ENCODE data around the gene MDP1.

MDP1 gene

GRCh38 chr14:24232645-24233537 is 17.0 kb upstream of the MDP1 start, which contains the start of gene GMPR2:
Gene GMPR2 (plus strand): TSS chr14:24232929. CDS start chr14:24233254, 325 bp downstream.
- Histone ChIP-seq H3K4me1 (ENCODE audit: low read depth, poor library complexity, severe bottlenecking) (peaks cover 14% of the 10 kb centered on the region), H2AFZ (ENCODE audit: low read depth) (peak within 1 kb of the TSS; percentile 95), H3K4me3 (IDR thresholded peaks at IDR 0.05; ENCODE audit: insufficient read depth, low read depth, low read length) (no peak within 1 kb of the TSS), H3K27ac (peak within 1 kb of the TSS; percentile 57), H3K4me2 (peak within 1 kb of the TSS; percentile 76), H3K9ac (peak within 1 kb of the TSS; percentile 46; the same call in 1 of the 2 replicates), H4K20me1 (ENCODE audit: insufficient read depth) (no peaks in the 10 kb centered on the region), H3K27me3 (ENCODE audit: insufficient read depth, low read depth) (no peaks in the 10 kb centered on the region), H3K36me3 (ENCODE audit: insufficient read depth) (no peaks in the 10 kb centered on the region), H3K79me2 (ENCODE audit: insufficient read depth, low read depth) (peaks cover 8% of the 10 kb centered on the region; the same call in 1 of the 2 replicates)
- TF ChIP-seq, protein P1, sequence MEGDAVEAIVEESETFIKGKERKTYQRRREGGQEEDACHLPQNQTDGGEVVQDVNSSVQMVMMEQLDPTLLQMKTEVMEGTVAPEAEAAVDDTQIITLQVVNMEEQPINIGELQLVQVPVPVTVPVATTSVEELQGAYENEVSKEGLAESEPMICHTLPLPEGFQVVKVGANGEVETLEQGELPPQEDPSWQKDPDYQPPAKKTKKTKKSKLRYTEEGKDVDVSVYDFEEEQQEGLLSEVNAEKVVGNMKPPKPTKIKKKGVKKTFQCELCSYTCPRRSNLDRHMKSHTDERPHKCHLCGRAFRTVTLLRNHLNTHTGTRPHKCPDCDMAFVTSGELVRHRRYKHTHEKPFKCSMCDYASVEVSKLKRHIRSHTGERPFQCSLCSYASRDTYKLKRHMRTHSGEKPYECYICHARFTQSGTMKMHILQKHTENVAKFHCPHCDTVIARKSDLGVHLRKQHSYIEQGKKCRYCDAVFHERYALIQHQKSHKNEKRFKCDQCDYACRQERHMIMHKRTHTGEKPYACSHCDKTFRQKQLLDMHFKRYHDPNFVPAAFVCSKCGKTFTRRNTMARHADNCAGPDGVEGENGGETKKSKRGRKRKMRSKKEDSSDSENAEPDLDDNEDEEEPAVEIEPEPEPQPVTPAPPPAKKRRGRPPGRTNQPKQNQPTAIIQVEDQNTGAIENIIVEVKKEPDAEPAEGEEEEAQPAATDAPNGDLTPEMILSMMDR (conservative IDR thresholded peaks at IDR 0.05; ENCODE audit: low read depth, low read length), result no peak

DNA sequence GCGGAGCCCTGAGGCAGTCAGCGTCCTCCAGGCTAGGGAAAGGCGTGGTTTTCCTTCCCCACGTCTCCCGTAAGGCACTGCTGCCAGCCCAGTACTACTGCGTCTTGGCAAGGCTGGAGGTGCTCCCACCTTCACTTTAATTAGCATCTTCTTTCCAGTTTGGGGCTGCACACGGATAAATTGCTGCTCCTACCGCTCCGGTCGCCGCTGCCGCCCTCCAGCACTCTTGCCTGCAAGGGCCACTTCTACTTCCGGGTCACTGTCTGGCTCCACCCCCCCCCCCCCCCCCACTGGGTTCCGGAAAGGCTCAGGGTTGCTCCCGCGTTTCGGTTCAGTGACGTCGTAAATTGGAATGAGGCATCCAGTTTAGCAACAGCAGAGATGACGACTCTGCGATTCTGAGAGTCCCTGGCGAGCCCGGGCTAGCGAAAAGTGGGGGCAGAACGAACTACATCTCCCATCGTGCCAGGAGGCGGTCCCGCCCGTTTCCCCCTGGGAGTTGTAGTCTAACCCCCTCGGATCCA is 16.3 kb upstream of the MDP1 start, which contains the start of gene NEDD8:
Gene NEDD8 (minus strand): TSS at position 247 of the 524 bp plus-strand sequence. CDS start 100 bp downstream, at position 147.
- H3K9ac ChIP-seq, result peak within 1 kb of the TSS; percentile 46; the same call in 1 of the 2 replicates
- TF ChIP-seq, protein P1 (conservative IDR thresholded peaks at IDR 0.05; ENCODE audit: low read depth, low read length), result no peak
- peak within 1 kb of the TSS; percentile 95 for H2AFZ ChIP-seq (ENCODE audit: low read depth)
- H3K4me3 ChIP-seq (IDR thresholded peaks at IDR 0.05; ENCODE audit: insufficient read depth, low read depth, low read length), result no peak within 1 kb of the TSS
- no peaks in the 10 kb centered on the region for H3K36me3 ChIP-seq (ENCODE audit: insufficient read depth)
- H3K4me2 ChIP-seq, result peak within 1 kb of the TSS; percentile 76
- H4K20me1 ChIP-seq (ENCODE audit: insufficient read depth), result no peaks in the 10 kb centered on the region
- peaks cover 8% of the 10 kb centered on the region; the same call in 1 of the 2 replicates for H3K79me2 ChIP-seq (ENCODE audit: insufficient read depth, low read depth)
- peaks cover 14% of the 10 kb centered on the region for H3K4me1 ChIP-seq (ENCODE audit: low read depth, poor library complexity, severe bottlenecking)
- peak within 1 kb of the TSS; percentile 57 for H3K27ac ChIP-seq
- no peaks in the 10 kb centered on the region for H3K27me3 ChIP-seq (ENCODE audit: insufficient read depth, low read depth)

DNA sequence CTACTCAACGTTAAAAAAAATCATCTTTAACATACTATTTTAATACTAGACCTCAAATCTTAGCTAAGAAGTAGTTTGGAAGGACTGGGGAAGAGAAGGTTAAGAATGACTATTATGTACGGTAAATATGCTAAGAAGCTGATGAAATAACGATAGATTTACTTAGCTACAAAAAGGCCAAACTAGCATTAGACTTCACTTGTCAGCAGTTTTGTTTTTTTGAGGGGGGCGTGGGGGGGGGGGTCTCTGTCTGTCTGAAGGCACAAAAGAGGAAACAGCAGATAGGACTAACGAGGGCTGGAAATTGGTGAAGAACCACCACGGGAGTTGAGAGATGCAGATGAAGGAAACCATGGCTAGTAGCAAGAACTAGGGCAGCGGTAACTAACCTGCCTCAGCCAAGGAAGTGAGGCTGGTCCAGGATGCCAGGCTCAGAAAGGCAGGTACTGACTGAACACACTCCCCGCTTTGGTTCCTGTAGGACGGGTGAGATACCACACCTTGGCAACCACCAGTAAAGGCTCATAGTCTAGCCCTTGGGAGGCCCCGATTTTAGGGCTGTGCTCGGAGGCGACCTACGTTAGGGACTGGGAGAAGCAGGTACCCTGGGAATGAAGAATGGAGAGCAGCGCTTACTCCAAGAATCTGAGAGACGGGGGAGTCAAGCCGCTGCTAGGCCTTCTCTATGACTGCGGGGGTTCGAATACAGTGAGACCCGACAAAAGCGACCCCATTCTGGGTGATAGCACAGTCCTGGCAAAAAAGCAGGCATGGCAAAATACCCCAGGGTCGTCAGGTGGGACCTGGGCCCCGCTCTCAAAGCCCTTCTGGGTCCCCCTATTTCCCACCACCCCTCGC is 15.6 kb upstream of the MDP1 start:
- no peak overlapping the region for H3K4me3 ChIP-seq (IDR thresholded peaks at IDR 0.05; ENCODE audit: insufficient read depth, low read depth, low read length)
- H3K27me3 ChIP-seq (ENCODE audit: insufficient read depth, low read depth), result no peaks in the 10 kb centered on the region
- peak overlapping the region; percentile 95 for H2AFZ ChIP-seq (ENCODE audit: low read depth)
- peaks cover 8% of the 10 kb centered on the region; the same call in 1 of the 2 replicates for H3K79me2 ChIP-seq (ENCODE audit: insufficient read depth, low read depth)
- H3K4me2 ChIP-seq, result peak overlapping the region; percentile 71
- H3K9ac ChIP-seq, result peak overlapping the region; percentile 35; the same call in 1 of the 2 replicates
- TF ChIP-seq, protein P1 (conservative IDR thresholded peaks at IDR 0.05; ENCODE audit: low read depth, low read length), result no peak
- H3K4me1 ChIP-seq (ENCODE audit: low read depth, poor library complexity, severe bottlenecking), result peaks cover 14% of the 10 kb centered on the region
- H3K27ac ChIP-seq, result peak overlapping the region; percentile 32; the same call in 1 of the 2 replicates
- no peaks in the 10 kb centered on the region for H4K20me1 ChIP-seq (ENCODE audit: insufficient read depth)
- no peaks in the 10 kb centered on the region for H3K36me3 ChIP-seq (ENCODE audit: insufficient read depth)

GRCh38 chr14:24228902-24229301 is 13.0 kb upstream of the MDP1 start:
- H3K27ac ChIP-seq, result no peak overlapping the region

More at GRCh38 chr14:24228902-24229301, 13.0 kb upstream of the MDP1 start:
- Histone ChIP-seq H3K36me3 (ENCODE audit: insufficient read depth) (no peaks in the 10 kb centered on the region), H4K20me1 (ENCODE audit: insufficient read depth) (no peaks in the 10 kb centered on the region), H3K4me1 (ENCODE audit: low read depth, poor library complexity, severe bottlenecking) (peaks cover 7% of the 10 kb centered on the region), H3K79me2 (ENCODE audit: insufficient read depth, low read depth) (peaks cover 8% of the 10 kb centered on the region; the same call in 1 of the 2 replicates), H3K27me3 (ENCODE audit: insufficient read depth, low read depth) (no peaks in the 10 kb centered on the region), H3K4me2 (no peak overlapping the region), H3K9ac (no peak overlapping the region), H2AFZ (ENCODE audit: low read depth) (no peak overlapping the region), H3K4me3 (IDR thresholded peaks at IDR 0.05; ENCODE audit: insufficient read depth, low read depth, low read length) (no peak overlapping the region)
- TF ChIP-seq, protein P1 (conservative IDR thresholded peaks at IDR 0.05; ENCODE audit: low read depth, low read length), result no peak

Data from KMS-11 (cell line).